ENCODE measurements around the gene NLE1.

The NLE1 gene

GRCh38 chr17:35087731-35088355 is 54.3 kb downstream of the NLE1 start:
- DNase-seq (ENCODE audit: low read depth in 2 of 3, low spot score in 1 of 3) = peak in 1 of 3 donors; percentile 7

GRCh38 chr17:35086931-35087573 is 55.1 kb downstream of the NLE1 start:
- no peak for DNase-seq (ENCODE audit: low read depth in 2 of 3, low spot score in 1 of 3)

- DNase-seq (ENCODE audit: low read depth in 2 of 3, low spot score in 1 of 3) = no peak
Measured at GRCh38 chr17:35086164-35086563, 55.9 kb downstream of the NLE1 start.

GRCh38 chr17:35084987-35085386 is 57.1 kb downstream of the NLE1 start:
- DNase-seq (ENCODE audit: low read depth in 2 of 3, low spot score in 1 of 3) = no peak

GRCh38 chr17:35083071-35083470 is 59.0 kb downstream of the NLE1 start:
- no peak for DNase-seq (ENCODE audit: low read depth in 2 of 3, low spot score in 1 of 3)

- DNase-seq (ENCODE audit: low read depth in 2 of 3, low spot score in 1 of 3) = no peak
Measured at GRCh38 chr17:35082073-35082657, 59.9 kb downstream of the NLE1 start.

- no peak for DNase-seq (ENCODE audit: low read depth in 2 of 3, low spot score in 1 of 3)
Measured at GRCh38 chr17:35081638-35082037, 60.5 kb downstream of the NLE1 start.

- DNase-seq (ENCODE audit: low read depth in 2 of 3, low spot score in 1 of 3) = no peak
Measured at GRCh38 chr17:35080536-35080935, 61.6 kb downstream of the NLE1 start.

- DNase-seq (ENCODE audit: low read depth in 2 of 3, low spot score in 1 of 3) = no peak
Measured at GRCh38 chr17:35079547-35080423, 62.3 kb downstream of the NLE1 start.

Measured in stimulated activated CD4-positive, alpha-beta T cell treated with anti-CD3 and anti-CD28 coated beads, Interleukin-12 subunit alpha, Interleukin-12 subunit beta, amount 100 ng/mL, for 48 hours (primary cell).